IMR-90 (cell line): ENCODE data around the gene RFX5. TPM values are rescaled to one million over a fixed set of nuclear protein-coding genes. Genes with fewer than 3 reads are reported as not detected.

ENCODE experiments used
- ATAC-seq: fragments of 200-7000 bp; cut with Tn5 transposase; 2 replicates; pipeline ENCODE4 v1.9.1; 2020; ENCODE audit warnings: low read depth, mild to moderate bottlenecking, moderate library complexity
- BruUV-seq: library from RNA; stranded (reverse); fragments of 400-500 nt; replicated peaks from 2 replicates; lab custom pipeline; 2021; lab: Mats Ljungman, UMichigan
- CTCF ChIA-PET: fragments of 300-600 bp; formaldehyde crosslinking; extraction: SDS; loops from one replicate; lab custom pipeline; 2021; ENCODE audit warnings: antibody characterized with exemption; lab: Yijun Ruan, JAX
- POLR2A ChIA-PET: fragments of 300-600 bp; sonication (Branson Sonifier 250); formaldehyde crosslinking; loops from one replicate; lab custom pipeline; 2022; ENCODE audit warnings: antibody characterized with exemption; ENCODE audit not compliant: unreplicated experiment; lab: Charles Lee
- DNase-seq: peaks from one replicate; pipeline ENCODE4 v3.0.0; 2013
- H2AFZ ChIP-seq: replicated peaks from 2 replicates; pipeline ENCODE3; 2013; ENCODE audit warnings: low read length, mild to moderate bottlenecking; ENCODE audit not compliant: poor library complexity
- H2AK5ac ChIP-seq: 2 replicates; pipeline ENCODE4 v1.6.1; 2013; ENCODE audit warnings: low read depth, low read length, inconsistent platforms
- H2AK9ac ChIP-seq: replicated peaks from 2 replicates; pipeline ENCODE3; 2013; ENCODE audit warnings: mild to moderate bottlenecking, low read depth, low read length, moderate library complexity; ENCODE audit not compliant: poor library complexity
- H2BK120ac ChIP-seq: 2 replicates; pipeline ENCODE4 v1.6.1; 2013; ENCODE audit warnings: low read depth, low read length, inconsistent platforms
- H2BK15ac ChIP-seq: 3 replicates; pipeline ENCODE4 v1.6.1; 2013; ENCODE audit warnings: low read depth, low read length, inconsistent platforms
- H2BK20ac ChIP-seq: 2 replicates; pipeline ENCODE4 v1.6.1; 2013; ENCODE audit warnings: low read depth, mild to moderate bottlenecking, inconsistent platforms, low read length, moderate library complexity
- H2BK5ac ChIP-seq: 2 replicates; pipeline ENCODE4 v1.6.1; 2013; ENCODE audit warnings: mild to moderate bottlenecking, low read depth, low read length, inconsistent platforms; ENCODE audit not compliant: poor library complexity, severe bottlenecking
- H3K14ac ChIP-seq: replicated peaks from 2 replicates; pipeline ENCODE4 v1.6.1; 2013; ENCODE audit warnings: low read depth, low read length, inconsistent platforms
- H3K18ac ChIP-seq: 2 replicates; pipeline ENCODE4 v1.6.1; 2013; ENCODE audit warnings: low read depth, low read length, control low read depth
- H3K23ac ChIP-seq: 2 replicates; pipeline ENCODE4 v1.6.1; 2013; ENCODE audit warnings: low read depth, low read length, inconsistent platforms
- H3K27ac ChIP-seq: 2 replicates; pipeline ENCODE4 v1.5.1; 2013; ENCODE audit warnings: mild to moderate bottlenecking, control low read depth, low read length; ENCODE audit not compliant: insufficient read depth
- H3K27me3 ChIP-seq: 2 replicates; pipeline ENCODE4 v1.6.1; 2013; ENCODE audit warnings: low read length; ENCODE audit not compliant: control insufficient read depth, insufficient read depth
- H3K36me3 ChIP-seq: 2 replicates; pipeline ENCODE4 v1.6.1; 2013; ENCODE audit warnings: low read length, mixed read lengths; ENCODE audit not compliant: control insufficient read depth, insufficient read depth
- H3K4ac ChIP-seq: 2 replicates; pipeline ENCODE4 v1.6.1; 2013; ENCODE audit warnings: low read depth, low read length, inconsistent platforms
- H3K4me1 ChIP-seq: 2 replicates; pipeline ENCODE4 v1.6.1; 2013; ENCODE audit warnings: low read length, mixed read lengths; ENCODE audit not compliant: control insufficient read depth, insufficient read depth
- H3K4me2 ChIP-seq: 2 replicates; pipeline ENCODE4 v1.6.1; 2013; ENCODE audit warnings: low read depth, mild to moderate bottlenecking, control low read depth, low read length, moderate library complexity
- H3K4me3 ChIP-seq: 2 replicates; pipeline ENCODE4 v1.5.1; 2013; ENCODE audit warnings: low read depth, mild to moderate bottlenecking, control low read depth, low read length, moderate library complexity; ENCODE audit not compliant: insufficient read depth
- H3K56ac ChIP-seq: 2 replicates; pipeline ENCODE4 v1.6.1; 2013; ENCODE audit warnings: low read length, inconsistent platforms; ENCODE audit not compliant: insufficient read depth; ENCODE audit errors: extremely low read depth
- H3K79me1 ChIP-seq, 2 experiments: 2 replicates each; pipeline ENCODE4 v1.6.1; 2013; ENCODE audit warnings: low read length in 2 of 2, inconsistent platforms in 1 of 2, low read depth in 1 of 2
- H3K9ac ChIP-seq: 2 replicates; pipeline ENCODE4 v1.6.1; 2013; ENCODE audit warnings: low read depth, low read length, control low read depth
- H3K9me1 ChIP-seq: 2 replicates; pipeline ENCODE4 v1.6.1; 2013; ENCODE audit warnings: low read length, inconsistent platforms; ENCODE audit not compliant: insufficient read depth
- H3K9me3 ChIP-seq: 2 replicates; pipeline ENCODE4 v1.6.1; 2013; ENCODE audit warnings: low read length; ENCODE audit not compliant: control insufficient read depth, insufficient read depth
- H4K20me1 ChIP-seq: 2 replicates; pipeline ENCODE4 v1.6.1; 2013; ENCODE audit warnings: low read length, inconsistent platforms; ENCODE audit not compliant: insufficient read depth
- H4K5ac ChIP-seq: 2 replicates; pipeline ENCODE4 v1.6.1; 2013; ENCODE audit warnings: mild to moderate bottlenecking, low read depth, low read length, control low read depth
- H4K8ac ChIP-seq, 2 experiments: 2 replicates each; pipeline ENCODE4 v1.6.1; 2013; ENCODE audit warnings: low read depth in 2 of 2, low read length in 2 of 2, control low read depth in 1 of 2, inconsistent platforms in 1 of 2
- H4K91ac ChIP-seq: 2 replicates; pipeline ENCODE4 v1.6.1; 2013; ENCODE audit warnings: low read depth, low read length, inconsistent platforms; ENCODE audit not compliant: insufficient read depth
- BHLHE40 ChIP-seq: fragments of 150-350 bp; IDR thresholded peaks from 2 replicates; pipeline ENCODE4 v1.6.1; 2016; ENCODE audit warnings: mild to moderate bottlenecking, low read depth, low read length
- MAFK ChIP-seq: IDR thresholded peaks from 2 replicates; pipeline ENCODE4 v1.6.1; 2012; ENCODE audit warnings: low read depth, low read length, improper control_type of control experiment
- WGBS, 2 experiments: methylation state at CpG; one replicate each; pipeline versions ENCODE4 v1.1.5 to v1.1.7; 2013; ENCODE audit warnings: missing lambda C conversion rate in 2 of 2; ENCODE audit not compliant: insufficient read length in 1 of 2; ENCODE audit errors: extremely low coverage in 2 of 2; 5-methylcytosine and 5-hydroxymethylcytosine counted together
- dilution Hi-C: fragments of 300-500 bp; cut with HindIII; formaldehyde crosslinking; loops from one replicate; pipeline ENCODE4 v1.14.3; 2018; ENCODE audit warnings: low sequenced_read_pairs; ENCODE audit not compliant: unreplicated experiment
- in situ Hi-C: fragments of 300-500 bp; cut with MboI; formaldehyde crosslinking; loops from 3 replicates; pipeline ENCODE4 v1.14.3; 2019; ENCODE audit warnings: low sequenced_read_pairs, inconsistent platforms, mixed read lengths
- intact Hi-C: fragments of 100-400 bp; cut with micrococcal nuclease; formaldehyde crosslinking; loops from 2 replicates; pipeline ENCODE4 v1.10.0; 2022
- polyA plus RNA-seq, 3 experiments: library from polyadenylated mRNA; depleted of rRNA; stranded (reverse); fragments of >200 nt; gene quantifications; 2 replicates each; pipeline ENCODE4 v1.2.3, GENCODE V29; 2012; ENCODE audit warnings: low replicate concordance in 1 of 3
- total RNA-seq: library from RNA; depleted of rRNA; stranded (reverse); fragments of >200 nt; gene quantifications from 2 replicates; pipeline ENCODE4 v1.2.3, GENCODE V29; 2012

The RFX5 gene
- total and polyA plus RNA-seq, 2 of the 4 experiments (the other 2 are of a cell fraction), result 29.3 to 44.4 TPM

DNA sequence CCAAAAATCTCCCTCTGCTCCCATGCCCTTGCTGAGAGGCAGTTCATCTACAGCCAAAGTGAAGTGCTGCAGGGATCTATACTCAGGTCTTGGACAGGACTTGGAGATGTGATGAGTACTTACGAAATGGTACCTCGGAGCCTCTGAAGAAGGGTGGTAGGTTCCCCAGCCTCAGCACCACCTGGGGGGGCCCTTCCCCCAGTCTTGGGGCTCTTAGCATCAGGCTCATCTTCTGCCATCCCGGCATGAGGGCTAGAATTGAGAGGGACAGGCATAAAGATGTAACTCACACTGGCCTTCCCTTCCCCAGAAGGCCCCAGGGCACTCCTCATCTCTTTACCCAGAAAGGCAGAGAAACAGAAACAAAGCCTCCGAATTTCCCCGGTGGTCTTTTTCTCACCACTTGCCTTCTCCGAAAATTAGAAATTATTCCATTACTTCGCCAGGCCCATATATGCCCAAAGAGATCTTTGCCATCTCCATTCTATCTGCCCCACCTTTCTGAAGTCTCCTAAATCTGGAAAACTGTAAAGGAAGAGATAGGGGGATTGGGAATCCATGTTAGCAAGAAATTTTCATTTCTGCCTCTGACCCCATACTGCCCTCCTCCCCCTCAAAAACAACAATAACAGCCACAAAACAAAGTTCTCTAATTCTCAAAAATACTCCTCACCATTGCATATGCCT lies 827 bp downstream of the RFX5 start:
- peak overlapping the region; percentile 73; the same call in 1 of the 2 replicates for H3K56ac ChIP-seq
- H3K14ac ChIP-seq, result peak overlapping the region; percentile 56
- H4K20me1 ChIP-seq, result no peaks in the 10 kb centered on the region
- H3K4me2 ChIP-seq, result peak overlapping the region; percentile 77
- no TSS peak for BruUV-seq
- H2BK120ac ChIP-seq, result peak overlapping the region; percentile 10; the same call in 1 of the 2 replicates
- peaks cover 10% of the 10 kb centered on the region for H3K9me1 ChIP-seq
- H3K9me3 ChIP-seq, result no peaks in the 10 kb centered on the region
- H3K18ac ChIP-seq, result peak overlapping the region; percentile 37; the same call in 1 of the 2 replicates
- H2AFZ ChIP-seq, result peak overlapping the region; percentile 94
- no peak overlapping the region; the same call in 2 of the 3 replicates for H2BK15ac ChIP-seq
- peaks cover 23% of the 10 kb centered on the region for H3K36me3 ChIP-seq
- H2BK5ac ChIP-seq, result peak overlapping the region; percentile 44
- peak overlapping the region; percentile 62 for H3K9ac ChIP-seq
- H2BK20ac ChIP-seq, result no peak overlapping the region
- no peak overlapping the region; the same call in 1 of the 2 replicates for H2AK5ac ChIP-seq
- ATAC-seq (no peak), DNase-seq (no peak)
- peak overlapping the region; percentile 77 for H3K4ac ChIP-seq
- peak overlapping the region; percentile 66 for H3K27ac ChIP-seq
- H3K23ac ChIP-seq, result peak overlapping the region; percentile 4; the same call in 1 of the 2 replicates
- peak overlapping the region; percentile 26 for H4K91ac ChIP-seq
- H3K79me1 ChIP-seq, result peaks cover 12 to 22% of the 10 kb centered on the region in 2 experiments
- peaks cover 7% of the 10 kb centered on the region for H3K4me1 ChIP-seq
- H4K8ac ChIP-seq, result peak overlapping the region; percentile 46 to 96
- CTCF ChIA-PET, result no interaction called here
- dilution Hi-C loops (no loop called here), in situ Hi-C loops (no loop called here), intact Hi-C loops (no loop called here)
- TF ChIP-seq BHLHE40, result no peak
- no peak for TF ChIP-seq MAFK
- H3K4me3 ChIP-seq, result peak overlapping the region; percentile 67
- POLR2A ChIA-PET, result interaction anchor here (0.6 kb wide), 1 partner anchor 24 kb away, joined by 6 read pairs; no protein-coding TSS in a partner anchor
- no peaks in the 10 kb centered on the region for H3K27me3 ChIP-seq
- peak overlapping the region; percentile 92 for H2AK9ac ChIP-seq
- 20% methylated on average over 1 of the region's 7 CpGs; no CpG with 5 or more reads in 1 of the 2 experiments for WGBS, 2 experiments
- H4K5ac ChIP-seq, result peak overlapping the region; percentile 23
